WTC11 (cell line): ENCODE measurements around the gene RPTOR. TPM values are rescaled to one million over a fixed set of nuclear protein-coding genes. Genes with fewer than 3 reads are reported as not detected.

Experiments
- ATAC-seq: fragments of 200-7000 bp; cut with Tn5 transposase; 2 replicates; pipeline ENCODE4 v1.10.0; 2021; ENCODE audit warnings: mild to moderate bottlenecking, moderate library complexity
- CTCF ChIA-PET: fragments of 300-600 bp; sonication (Branson Sonifier 250); formaldehyde crosslinking; loops from one replicate; lab custom pipeline; 2021; ENCODE audit warnings: antibody characterized with exemption; lab: Charles Lee
- POLR2A ChIA-PET: fragments of 350-600 bp; sonication (Branson Sonifier 250); formaldehyde crosslinking; loops from one replicate; lab custom pipeline; 2021; ENCODE audit warnings: antibody characterized with exemption; lab: Charles Lee
- DNase-seq: peaks from one replicate; pipeline ENCODE4 v3.0.0; 2021; ENCODE audit warnings: low spot score
- H3K27ac Mint-ChIP-seq: 2 replicates; pipeline ENCODE4 v1.8.0; 2021; ENCODE audit warnings: mixed read lengths
- H3K27me3 Mint-ChIP-seq: 2 replicates; pipeline ENCODE4 v1.8.0; 2021; ENCODE audit warnings: low read depth, mild to moderate bottlenecking, moderate library complexity, mixed read lengths
- H3K36me3 Mint-ChIP-seq: 2 replicates; pipeline ENCODE4 v1.8.0; 2021; ENCODE audit warnings: mixed read lengths
- H3K4me1 Mint-ChIP-seq: 2 replicates; pipeline ENCODE4 v1.8.0; 2022; ENCODE audit warnings: mixed read lengths
- H3K4me3 Mint-ChIP-seq: 2 replicates; pipeline ENCODE4 v1.8.0; 2021; ENCODE audit warnings: mild to moderate bottlenecking, moderate library complexity, mixed read lengths
- H3K9me3 Mint-ChIP-seq: 2 replicates; pipeline ENCODE4 v1.8.0; 2021; ENCODE audit warnings: mixed read lengths
- CBFB ChIP-seq: sonication (generic); formaldehyde crosslinking; IDR thresholded peaks from 2 replicates; pipeline ENCODE4 v1.8.1; 2022; ENCODE audit warnings: mild to moderate bottlenecking, low read depth, missing genetic modification reagents
- CDX4 ChIP-seq: fragments of 250-450 bp; sonication (Bioruptor Pico); IDR thresholded peaks from 2 replicates; pipeline ENCODE4 v1.9.0; 2021; ENCODE audit warnings: moderate library complexity, mild to moderate bottlenecking, inconsistent platforms, borderline replicate concordance
- E2F4 ChIP-seq: sonication (generic); formaldehyde crosslinking; IDR thresholded peaks from 2 replicates; pipeline ENCODE4 v1.8.1; 2022; ENCODE audit warnings: low read depth, mild to moderate bottlenecking, moderate library complexity, missing genetic modification reagents, borderline replicate concordance
- E2F5 ChIP-seq: sonication (generic); formaldehyde crosslinking; IDR thresholded peaks from 2 replicates; pipeline ENCODE4 v1.8.1; 2022; ENCODE audit warnings: mild to moderate bottlenecking, moderate library complexity, missing genetic modification reagents
- EMX1 ChIP-seq: fragments of 250-450 bp; sonication (Bioruptor Pico); IDR thresholded peaks from 2 replicates; pipeline ENCODE4 v1.8.0; 2021; ENCODE audit warnings: mild to moderate bottlenecking
- FOXP1 ChIP-seq: sonication (generic); formaldehyde crosslinking; IDR thresholded peaks from 2 replicates; pipeline ENCODE4 v1.8.0; 2022; ENCODE audit warnings: missing genetic modification reagents, mild to moderate bottlenecking, moderate library complexity, borderline replicate concordance
- FOXP4 ChIP-seq: sonication (generic); formaldehyde crosslinking; IDR thresholded peaks from 2 replicates; pipeline ENCODE4 v1.8.0; 2022; ENCODE audit warnings: mild to moderate bottlenecking, missing genetic modification reagents
- GABPB1 ChIP-seq: sonication (generic); formaldehyde crosslinking; IDR thresholded peaks from 2 replicates; pipeline ENCODE4 v1.8.1; 2023; ENCODE audit warnings: mild to moderate bottlenecking, missing genetic modification reagents
- GRHL2 ChIP-seq: fragments of 250-450 bp; sonication (Bioruptor Pico); IDR thresholded peaks from 2 replicates; pipeline ENCODE4 v1.8.0; 2022; ENCODE audit warnings: mild to moderate bottlenecking, moderate library complexity; ENCODE audit not compliant: insufficient replicate concordance, severe bottlenecking
- HMGA2 ChIP-seq: fragments of 250-450 bp; sonication (Bioruptor Pico); IDR thresholded peaks from 2 replicates; pipeline ENCODE4 v1.4.0; 2021; ENCODE audit warnings: mild to moderate bottlenecking, moderate library complexity
- IRF2 ChIP-seq: sonication (generic); formaldehyde crosslinking; IDR thresholded peaks from 2 replicates; pipeline ENCODE4 v1.8.0; 2022; ENCODE audit warnings: low read depth, missing genetic modification reagents, borderline replicate concordance
- JAZF1 ChIP-seq: fragments of 250-450 bp; sonication (Bioruptor Pico); IDR thresholded peaks from 2 replicates; pipeline ENCODE4 v1.9.0; 2021; ENCODE audit warnings: moderate library complexity, mild to moderate bottlenecking, inconsistent platforms
- MAX ChIP-seq: sonication (generic); formaldehyde crosslinking; IDR thresholded peaks from 2 replicates; pipeline ENCODE4 v1.8.0; 2022; ENCODE audit warnings: mild to moderate bottlenecking, missing genetic modification reagents
- MYBL2 ChIP-seq: sonication (generic); formaldehyde crosslinking; IDR thresholded peaks from 2 replicates; pipeline ENCODE4 v1.8.1; 2023; ENCODE audit warnings: mild to moderate bottlenecking, moderate library complexity, missing genetic modification reagents
- NFYB ChIP-seq: sonication (generic); formaldehyde crosslinking; conservative IDR thresholded peaks from 2 replicates; pipeline ENCODE4 v1.8.0; 2022; ENCODE audit warnings: low read depth, missing genetic modification reagents
- OVOL2 ChIP-seq: fragments of 250-450 bp; sonication (Bioruptor Pico); IDR thresholded peaks from 2 replicates; pipeline ENCODE4 v1.9.0; 2021; ENCODE audit warnings: mild to moderate bottlenecking, borderline replicate concordance
- RORB ChIP-seq: fragments of 250-450 bp; sonication (Bioruptor Pico); IDR thresholded peaks from 2 replicates; pipeline ENCODE4 v1.9.0; 2021; ENCODE audit warnings: mild to moderate bottlenecking
- USF2 ChIP-seq: sonication (generic); formaldehyde crosslinking; IDR thresholded peaks from 2 replicates; pipeline ENCODE4 v1.8.1; 2023; ENCODE audit warnings: mild to moderate bottlenecking, missing genetic modification reagents, moderate library complexity
- ZBTB43 ChIP-seq: sonication (generic); formaldehyde crosslinking; IDR thresholded peaks from 2 replicates; pipeline ENCODE4 v1.8.1; 2023; ENCODE audit warnings: mild to moderate bottlenecking, missing genetic modification reagents
- ZNF219 ChIP-seq: sonication (generic); formaldehyde crosslinking; IDR thresholded peaks from 2 replicates; pipeline ENCODE4 v1.8.0; 2023; ENCODE audit warnings: missing genetic modification reagents, mild to moderate bottlenecking, borderline replicate concordance
- ZNF232 ChIP-seq: sonication (generic); formaldehyde crosslinking; IDR thresholded peaks from 2 replicates; pipeline ENCODE4 v1.8.0; 2022; ENCODE audit warnings: mild to moderate bottlenecking, missing genetic modification reagents
- ZNF396 ChIP-seq: fragments of 250-450 bp; sonication (Bioruptor Pico); IDR thresholded peaks from 2 replicates; pipeline ENCODE4 v1.8.0; 2021; ENCODE audit warnings: mild to moderate bottlenecking, moderate library complexity, borderline replicate concordance
- ZNF423 ChIP-seq: fragments of 250-450 bp; sonication (Bioruptor Pico); IDR thresholded peaks from 2 replicates; pipeline ENCODE4 v2.1.2; 2022; ENCODE audit warnings: mild to moderate bottlenecking, moderate library complexity
- ZNF671 ChIP-seq: fragments of 250-450 bp; sonication (Bioruptor Pico); IDR thresholded peaks from 2 replicates; pipeline ENCODE4 v1.8.0; 2021; ENCODE audit warnings: mild to moderate bottlenecking
- total RNA-seq: library from RNA; stranded (reverse); gene quantifications from 3 replicates; pipeline ENCODE4 v1.2.3, GENCODE V29; 2021

The RPTOR gene
- total RNA-seq, 1 experiment from 2014 or later, result 41.0 TPM

GRCh38 chr17:80708480-80708879 lies 163.8 kb downstream of the RPTOR start:
- POLR2A ChIA-PET, result no interaction called here
- Mint-ChIP-seq H3K9me3 (no peaks in the 10 kb centered on the region), H3K36me3 (no peaks in the 10 kb centered on the region), H3K27me3 (no peaks in the 10 kb centered on the region), H3K4me1 (peaks cover 48% of the 10 kb centered on the region), H3K4me3 (no peak overlapping the region), H3K27ac (peak overlapping the region; percentile 50; the same call in 1 of the 2 replicates)
- CTCF ChIA-PET, result interaction anchor here (1.0 kb wide), 1 partner anchor 190 kb away, joined by 4 read pairs; no protein-coding TSS in a partner anchor
- no peak for TF ChIP-seq FOXP4 (CRISPR knock-in tag)
- no peak for TF ChIP-seq FOXP1 (CRISPR knock-in tag)
- no peak for TF ChIP-seq E2F4
- TF ChIP-seq OVOL2, result no peak
- TF ChIP-seq RORB (CRISPR knock-in tag), result no peak
- no peak for TF ChIP-seq USF2 (CRISPR knock-in tag)
- no peak for TF ChIP-seq MYBL2 (CRISPR knock-in tag)
- TF ChIP-seq ZNF232, result no peak
- TF ChIP-seq E2F5 (CRISPR knock-in tag), result no peak
- no peak for TF ChIP-seq GABPB1 (CRISPR knock-in tag)
- no peak for TF ChIP-seq EMX1 (CRISPR knock-in tag)
- no peak for TF ChIP-seq ZNF423
- no peak for TF ChIP-seq ZBTB43 (CRISPR knock-in tag)
- TF ChIP-seq GRHL2 (CRISPR knock-in tag), result no peak
- ATAC-seq, result no peak
- DNase-seq, result no peak

- no peaks in the 10 kb centered on the region for H3K9me3 Mint-ChIP-seq
- ChIA-PET POLR2A (no interaction called here), CTCF (interaction anchor here (1.0 kb wide), 1 partner anchor 190 kb away, joined by 4 read pairs; no protein-coding TSS in a partner anchor)
- H3K4me3 Mint-ChIP-seq, result no peak overlapping the region
- H3K4me1 Mint-ChIP-seq, result peaks cover 42% of the 10 kb centered on the region
- peak overlapping the region; percentile 63 for H3K27ac Mint-ChIP-seq
- DNase-seq (no peak), ATAC-seq (no peak)
- H3K27me3 Mint-ChIP-seq, result no peaks in the 10 kb centered on the region
- H3K36me3 Mint-ChIP-seq, result no peaks in the 10 kb centered on the region
- TF ChIP-seq JAZF1 (CRISPR knock-in tag) (no peak), HMGA2 (no peak), USF2 (CRISPR knock-in tag) (no peak), NFYB (CRISPR knock-in tag) (no peak), CBFB (CRISPR knock-in tag) (no peak), CDX4 (CRISPR knock-in tag) (no peak), ZNF671 (CRISPR knock-in tag) (no peak), IRF2 (CRISPR knock-in tag) (no peak), ZNF396 (no peak), FOXP4 (CRISPR knock-in tag) (no peak), MAX (CRISPR knock-in tag) (no peak), ZNF219 (no peak)
Observed at GRCh38 chr17:80709090-80709695, 164.6 kb downstream of the RPTOR start.
